ENCODE measurements around the gene CEP170. TPM values are rescaled to one million over a fixed set of nuclear protein-coding genes. Genes with fewer than 3 reads are reported as not detected.

The CEP170 gene
- total and polyA plus RNA-seq, 2 experiments from 2014 or later: 93.1 to 104 TPM

GRCh38 chr1:243280571-243281129 is 25.6 kb upstream of the CEP170 start (continued):
- no peak for TF ChIP-seq ZNF462 (CRISPR knock-in tag; IDR thresholded peaks at IDR 0.05)
- TF ChIP-seq POLR2AphosphoS5 (IDR thresholded peaks at IDR 0.05; ENCODE audit: low read depth): no peak

GRCh38 chr1:243275316-243275715 is 20.2 kb upstream of the CEP170 start:
- no peaks in the 10 kb centered on the region for H3K79me2 ChIP-seq (replicated peaks; ENCODE audit: insufficient read depth)
- no peak overlapping the region for H3K4me2 ChIP-seq
- Mint-ChIP-seq H3K27ac (no peak overlapping the region), H3K9me3 (no peaks in the 10 kb centered on the region), H3K36me3 (ENCODE audit: low read depth) (no peaks in the 10 kb centered on the region; the same call in 2 of the 3 replicates), H3K4me1 (peaks cover 3% of the 10 kb centered on the region), H3K27me3 (ENCODE audit: insufficient read depth, low read depth, poor library complexity) (no peaks in the 10 kb centered on the region), H3K4me3 (no peak overlapping the region)
- H2AFZ ChIP-seq: no peak overlapping the region
- no peak for ATAC-seq
- H3F3A ChIP-seq (replicated peaks; ENCODE audit: low read depth): no peaks in the 10 kb centered on the region
- H3K36me3 ChIP-seq (ENCODE audit: insufficient read depth): no peaks in the 10 kb centered on the region
- H3K27ac ChIP-seq (ENCODE audit: low read depth): no peak overlapping the region
- no peaks in the 10 kb centered on the region for H3K4me1 ChIP-seq (ENCODE audit: insufficient read depth)
- no peaks in the 10 kb centered on the region for H4K20me1 ChIP-seq (replicated peaks; ENCODE audit: insufficient read depth)
- DNase-seq (ENCODE audit: low spot score): no peak
- no peak overlapping the region for H3K4me3 ChIP-seq
- H3K9me2 ChIP-seq (ENCODE audit: insufficient read depth): no peaks in the 10 kb centered on the region
- no peaks in the 10 kb centered on the region for H3K27me3 ChIP-seq (ENCODE audit: insufficient read depth)
- TF ChIP-seq REST (IDR thresholded peaks at IDR 0.05; ENCODE audit: unreplicated experiment) (no peak), EZH2phosphoT487 (IDR thresholded peaks at IDR 0.05; ENCODE audit: unreplicated experiment) (no peak), CTCF (conservative IDR thresholded peaks at IDR 0.05; ENCODE audit: low read depth in 2 of 2) (no peak), POLR2AphosphoS5 (IDR thresholded peaks at IDR 0.05; ENCODE audit: low read depth) (no peak), NANOG (IDR thresholded peaks at IDR 0.05; ENCODE audit: borderline replicate concordance) (no peak), ZNF114 (CRISPR knock-in tag; IDR thresholded peaks at IDR 0.05) (no peak), CREB1 (CRISPR knock-in tag; IDR thresholded peaks at IDR 0.05; ENCODE audit: low read depth) (no peak), ZNF331 (CRISPR knock-in tag; IDR thresholded peaks at IDR 0.05; ENCODE audit: low read depth) (no peak), ETS1 (IDR thresholded peaks at IDR 0.05) (no peak)

Data from GM23338 (cell line).